GM21619 (cell line): Measurements from ENCODE around the gene BORCS6.
"Not testable (repeated sequence)": the region's sequence is repeated elsewhere in the genome, so short reads cannot be mapped to it uniquely, and the experiment has no call there.

Experiments used
- ATAC-seq: cut with Tn5 transposase; IDR thresholded peaks from one replicate; pipeline ENCODE4 v1.9.1; 2021; ENCODE audit not compliant: unreplicated experiment

Gene BORCS6

GRCh38 chr17:8175795-8176196 lies 14.2 kb downstream of the BORCS6 start:
- no peak for ATAC-seq

DNA sequence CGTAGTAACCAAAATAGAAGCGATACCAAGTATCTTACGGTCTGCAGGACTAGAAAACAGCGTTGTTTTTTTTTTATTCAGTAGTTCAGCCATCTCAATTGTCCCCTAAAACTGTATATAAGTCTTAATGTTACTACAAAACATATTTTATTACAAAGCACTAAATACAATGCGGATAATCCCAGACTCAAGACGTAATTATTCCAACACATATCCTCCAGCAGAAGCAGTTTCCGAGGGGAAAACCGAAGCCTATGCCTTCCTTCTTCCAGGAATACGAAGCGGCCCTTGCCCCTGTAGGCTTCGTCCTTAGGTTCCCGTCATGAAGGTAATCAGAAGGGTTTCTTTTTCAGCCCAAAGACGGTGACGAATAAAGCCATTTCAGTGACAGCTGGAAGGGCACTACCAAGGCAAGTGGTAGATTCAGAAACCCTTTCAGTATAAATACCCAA lies 16.1 kb downstream of the BORCS6 start:
- no peak for ATAC-seq

GRCh38 chr17:8173056-8173870 lies 16.7 kb downstream of the BORCS6 start:
- ATAC-seq = peak; percentile 68

DNA sequence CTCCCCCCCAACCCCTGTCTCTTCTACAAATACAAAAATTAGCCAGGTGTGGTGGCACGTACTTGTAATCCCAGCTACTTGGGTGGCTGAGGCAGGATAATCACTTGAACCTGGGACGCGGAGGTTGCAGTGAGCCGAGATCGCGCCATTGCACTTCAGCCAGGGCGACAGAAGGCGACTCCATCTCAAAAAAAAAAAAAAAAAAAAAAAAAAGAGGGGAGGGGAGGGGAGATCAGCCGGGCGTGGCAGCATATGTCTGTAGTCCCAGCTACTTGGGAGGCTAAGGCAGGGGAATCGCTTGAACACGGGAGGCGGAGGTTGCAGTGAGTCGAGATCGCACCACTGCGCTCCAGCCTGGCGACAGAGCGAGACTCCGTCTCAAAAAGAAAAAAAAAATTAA lies 19.8 kb downstream of the BORCS6 start:
- ATAC-seq = not testable (repeated sequence)

- no peak for ATAC-seq
These were observed 22.5 kb downstream of the BORCS6 start for GRCh38 chr17:8167526-8167925.

DNA sequence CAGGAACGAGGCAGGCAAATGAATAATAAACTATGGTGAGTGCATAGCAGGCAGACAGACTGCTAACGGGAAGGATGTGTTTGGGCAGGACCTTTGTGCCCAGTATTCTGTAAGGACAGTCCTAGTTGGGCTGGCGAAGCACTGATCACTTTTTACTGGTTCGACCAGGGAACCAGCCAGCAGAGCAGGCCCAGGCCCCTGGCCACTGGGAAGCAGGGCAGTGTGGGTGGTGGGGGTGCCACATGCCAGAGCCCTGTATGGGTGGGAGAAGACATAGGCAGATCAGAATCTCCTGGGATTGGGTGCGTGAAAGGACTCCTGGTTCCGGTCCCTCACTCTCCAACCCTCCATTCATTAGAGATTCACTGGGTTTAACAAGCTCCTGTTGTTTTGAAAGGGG lies 23.2 kb downstream of the BORCS6 start:
- ATAC-seq = no peak

DNA sequence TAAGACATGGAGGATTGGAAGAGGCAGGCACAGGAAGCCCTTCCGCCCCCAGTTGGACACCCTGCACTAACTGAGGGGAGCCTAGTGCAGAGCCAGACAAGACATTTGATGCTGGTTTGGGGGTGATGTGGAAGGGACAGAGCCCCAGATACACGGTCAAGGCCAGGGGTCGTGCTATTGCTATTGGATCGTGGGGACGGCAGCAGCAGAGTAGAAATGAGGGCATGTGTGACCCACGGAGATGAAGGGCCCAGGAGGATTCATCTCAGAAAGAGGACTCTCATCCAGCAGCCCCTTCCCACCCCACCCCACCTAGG lies 25.2 kb downstream of the BORCS6 start:
- no peak for ATAC-seq

DNA sequence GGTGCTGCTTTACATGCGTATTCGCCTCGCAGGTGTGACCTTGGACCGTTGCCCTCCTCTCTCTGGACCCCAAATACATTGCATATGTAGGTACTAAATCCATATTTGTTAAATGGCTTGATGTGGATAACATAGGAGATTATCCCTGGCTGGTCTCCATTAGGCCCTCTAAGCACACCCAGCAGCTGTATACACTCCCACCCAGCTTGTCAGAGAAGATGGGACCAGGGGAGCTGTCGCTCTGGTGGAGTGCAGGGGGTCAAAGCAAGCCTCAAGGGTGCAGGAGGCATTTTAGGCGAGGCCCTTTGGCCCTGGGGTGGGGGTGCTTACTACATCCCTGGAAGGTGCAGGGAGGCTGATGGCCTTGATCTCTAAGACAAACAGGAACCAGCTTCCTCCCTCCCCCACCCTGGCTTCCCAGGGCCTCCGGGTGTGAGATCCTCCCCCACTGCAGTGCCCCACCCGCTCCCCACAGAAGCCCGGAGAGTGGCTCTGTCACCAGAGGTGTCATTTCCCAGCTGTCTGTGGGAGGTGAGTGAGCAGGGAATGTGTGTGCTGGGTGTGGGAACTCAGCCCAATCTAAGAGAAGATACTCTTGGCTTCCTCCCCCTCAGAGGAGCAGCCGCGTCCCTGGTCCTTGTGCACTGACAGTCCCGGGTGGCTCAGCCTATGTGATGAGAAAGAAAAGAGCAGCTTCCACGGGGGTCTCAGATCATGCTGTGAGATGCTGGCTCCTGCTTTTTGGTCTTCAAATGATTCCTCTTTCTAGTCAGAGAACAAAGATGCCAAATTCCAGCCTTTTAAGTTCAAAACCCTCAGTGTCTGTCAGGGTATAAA lies 25.8 kb downstream of the BORCS6 start:
- ATAC-seq = no peak

- ATAC-seq = no peak
These were observed 26.7 kb downstream of the BORCS6 start for GRCh38 chr17:8162997-8163977.

GRCh38 chr17:8162233-8162996 lies 27.6 kb downstream of the BORCS6 start, which contains the start of gene VAMP2:
Gene VAMP2, minus strand, starts transcription at chr17:8162948. Its CDS starts 69 bp downstream, at chr17:8162879.
- no peak for ATAC-seq

GRCh38 chr17:8161289-8162232 lies 28.4 kb downstream of the BORCS6 start:
- no peak for ATAC-seq

DNA sequence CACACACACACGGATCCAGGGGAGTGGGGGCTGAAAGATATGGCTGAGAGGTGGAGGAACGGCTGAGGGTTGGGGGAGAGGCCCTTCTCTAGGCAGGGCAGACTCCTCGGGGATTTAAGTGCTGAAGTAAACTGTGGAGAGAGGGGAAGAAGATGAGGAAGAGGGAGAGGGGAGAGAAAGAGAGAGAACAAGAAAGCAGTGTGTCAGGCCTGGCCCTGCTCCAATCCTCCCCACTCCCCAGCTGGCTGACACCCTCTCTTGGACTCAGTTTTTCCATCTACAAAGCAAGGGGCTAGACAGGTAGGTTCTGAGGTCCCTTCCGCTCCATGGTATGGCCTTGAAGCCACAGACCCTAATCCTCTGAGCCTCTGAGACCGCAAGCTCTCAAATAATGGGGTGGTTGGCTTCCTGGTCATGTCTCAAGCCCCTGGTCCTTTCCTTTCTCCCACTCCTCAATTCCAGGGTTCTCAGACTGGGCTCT lies 29.2 kb downstream of the BORCS6 start:
- no peak for ATAC-seq

- ATAC-seq = no peak
These were observed 29.8 kb downstream of the BORCS6 start for GRCh38 chr17:8160224-8160577.

DNA sequence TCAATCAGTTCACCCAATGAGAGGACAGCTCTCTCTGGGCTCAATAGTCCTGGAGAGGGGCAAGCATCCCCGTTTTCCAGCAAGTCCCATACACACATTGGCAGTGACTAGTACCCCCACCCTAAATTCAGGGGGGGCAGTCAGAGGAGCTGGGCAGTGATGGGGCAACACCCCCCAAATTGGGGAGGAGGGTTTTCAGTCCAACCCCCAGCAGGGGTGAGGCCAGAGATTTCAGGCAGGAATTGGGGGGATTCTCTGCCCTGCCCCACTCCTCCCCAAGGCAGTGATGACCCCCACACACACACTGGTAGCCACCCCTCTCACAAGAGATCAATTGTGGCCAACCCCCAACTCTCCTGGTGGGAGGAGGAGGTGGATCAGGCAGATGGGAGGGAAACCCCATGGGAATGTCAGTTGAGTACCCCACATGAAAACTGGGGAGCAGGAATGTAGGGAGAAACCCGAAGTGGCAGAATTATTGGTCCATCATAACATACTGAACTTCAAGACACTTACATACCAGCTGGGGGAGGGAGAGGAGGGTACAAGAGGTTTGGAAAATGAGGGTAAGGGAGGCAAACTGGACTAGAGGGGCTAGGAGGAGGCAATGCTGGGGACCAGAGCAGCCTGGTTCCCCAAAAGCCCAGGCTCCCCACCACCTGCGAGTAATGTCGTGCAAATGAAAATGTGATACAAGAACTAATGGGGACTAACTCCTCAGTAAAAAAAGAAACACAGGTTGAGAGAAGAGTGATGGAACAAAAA lies 30.3 kb downstream of the BORCS6 start:
- no peak for ATAC-seq

- no peak for ATAC-seq
These were observed 31.0 kb downstream of the BORCS6 start for GRCh38 chr17:8159032-8159400.

GRCh38 chr17:8158267-8159031 lies 31.5 kb downstream of the BORCS6 start:
- no peak for ATAC-seq

GRCh38 chr17:8156246-8156992 lies 33.6 kb downstream of the BORCS6 start:
- peak; percentile 63 for ATAC-seq
